Measurements from ENCODE around the gene FA2H. TPM values are rescaled to one million over a fixed set of nuclear protein-coding genes. Genes with fewer than 3 reads are reported as not detected.
"Not testable (repeated sequence)": the region's sequence is repeated elsewhere in the genome, so short reads cannot be mapped to it uniquely, and the experiment has no call there.

Gene FA2H
- total and polyA plus RNA-seq, 8 donors: 2.2 to 6.4 (median 4.1) TPM

DNA sequence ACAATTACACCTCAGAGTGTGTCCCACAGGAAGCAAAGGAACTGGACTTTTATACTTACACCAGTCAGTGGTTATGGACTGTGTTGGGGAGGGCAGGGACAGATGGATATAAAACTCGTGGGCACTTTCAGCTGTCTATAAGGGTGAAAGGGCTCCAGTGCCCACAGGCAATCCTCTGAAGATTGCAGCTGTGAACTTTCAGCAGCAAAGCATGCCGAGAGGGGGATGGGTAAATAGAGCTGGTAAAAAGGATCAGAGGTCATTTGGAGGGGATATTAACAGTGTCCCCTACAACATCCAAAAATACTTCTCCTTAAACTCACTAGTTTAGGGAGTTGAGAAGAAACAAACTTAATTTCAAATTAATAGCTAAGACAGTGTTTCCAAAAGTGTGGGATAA, 94.6 kb downstream of the FA2H start:
- Histone ChIP-seq H3K9me3 (no peaks in the 10 kb centered on the region), H3K36me3 (peaks cover 0 to 12% (median 0%) of the 10 kb centered on the region in 3 donors), H3K27ac (no peak overlapping the region), H3K27me3 (no peaks in the 10 kb centered on the region), H3K4me3 (no peak overlapping the region), H3K4me1 (no peaks in the 10 kb centered on the region)
- TF ChIP-seq CTCF (IDR thresholded peaks at IDR 0.05): no peak
- no peak for DNase-seq
- intact Hi-C loops (cut with DNase I): no loop called here
- WGBS, 2 donors: 28 to 34% methylated on average over 2 of the region's 2 CpGs
- no peak for ATAC-seq
- no peak for FAIRE-seq

- Histone ChIP-seq H3K27me3 (no peaks in the 10 kb centered on the region), H3K4me1 (no peaks in the 10 kb centered on the region), H3K36me3 (peaks cover 0 to 12% (median 0%) of the 10 kb centered on the region in 3 donors), H3K4me3 (no peak overlapping the region), H3K9me3 (no peaks in the 10 kb centered on the region), H3K27ac (no peak overlapping the region)
- 95% methylated on average over 4 of the region's 4 CpGs for WGBS, 2 donors
- ATAC-seq (no peak), DNase-seq (no peak), FAIRE-seq (no peak)
- intact Hi-C loops (cut with DNase I): no loop called here
- TF ChIP-seq CTCF (IDR thresholded peaks at IDR 0.05): no peak
Measured at GRCh38 chr16:74677868-74678267, 96.8 kb downstream of the FA2H start.

- H3K4me3 ChIP-seq: no peak overlapping the region
- no peak overlapping the region for H3K27ac ChIP-seq
- FAIRE-seq (no peak), DNase-seq (no peak), ATAC-seq (no peak)
- no peaks in the 10 kb centered on the region for H3K4me1 ChIP-seq
- no peaks in the 10 kb centered on the region for H3K27me3 ChIP-seq
- TF ChIP-seq CTCF (IDR thresholded peaks at IDR 0.05): no peak
- intact Hi-C loops (cut with DNase I): no loop called here
- H3K9me3 ChIP-seq: no peaks in the 10 kb centered on the region
- peaks cover 0 to 7% (median 0%) of the 10 kb centered on the region in 3 donors for H3K36me3 ChIP-seq
- WGBS, 2 donors: 90 to 91% methylated on average over 3 of the region's 3 CpGs
Measured at GRCh38 chr16:74673876-74674275, 100.7 kb downstream of the FA2H start.

DNA sequence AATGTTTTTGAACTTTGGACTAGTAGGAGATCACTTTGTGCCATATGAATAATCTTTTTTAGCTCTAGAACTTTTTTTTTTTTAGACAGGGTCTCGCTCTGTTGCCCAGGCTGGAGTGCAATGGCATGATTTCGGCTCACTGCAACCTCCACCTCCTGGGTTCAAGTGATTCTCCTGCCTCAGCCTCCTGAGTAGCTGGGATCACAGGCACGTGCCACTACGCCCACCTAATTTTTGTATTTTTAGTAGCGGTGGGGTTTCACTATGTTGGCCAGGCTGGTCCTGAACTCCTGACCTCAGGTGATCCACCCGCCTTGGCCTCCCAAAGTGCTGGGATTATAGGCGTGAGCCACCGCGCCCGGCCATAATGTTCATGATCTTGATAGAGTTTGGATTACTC, 105.7 kb downstream of the FA2H start:
- DNase-seq; FAIRE-seq; H3K4me3 ChIP-seq; H3K27ac ChIP-seq; intact Hi-C loops (cut with DNase I); H3K36me3 ChIP-seq; H3K4me1 ChIP-seq; H3K9me3 ChIP-seq; ATAC-seq; H3K27me3 ChIP-seq: not testable (repeated sequence)
- 96 to 99% methylated on average over 10 of the region's 10 CpGs for WGBS, 2 donors

- ATAC-seq (peak in 2 of 4 donors; percentile 28 to 31), FAIRE-seq (no peak), DNase-seq (peak in 2 of 6 donors; percentile 9 to 70)
- H3K4me1 ChIP-seq: peaks cover 0 to 7% (median 0%) of the 10 kb centered on the region in 3 donors
- peaks cover 0 to under 1% (median 0%) of the 10 kb centered on the region in 3 donors for H3K36me3 ChIP-seq
- TF ChIP-seq CTCF (IDR thresholded peaks at IDR 0.05): no peak
- peak overlapping the region; percentile 17 to 81 (median 48) for H3K4me3 ChIP-seq
- intact Hi-C loops (cut with DNase I): no loop called here
- WGBS, 2 donors: 0 to 1% methylated on average over 23 of the region's 23 CpGs
- H3K27me3 ChIP-seq: no peaks in the 10 kb centered on the region
- H3K27ac ChIP-seq: no peak overlapping the region
- no peaks in the 10 kb centered on the region for H3K9me3 ChIP-seq
Measured at GRCh38 chr16:74667255-74667700, 107.3 kb downstream of the FA2H start.

Measured in pancreas (tissue), 10 donors.